Islet precursor cell (in vitro differentiated cells): ENCODE measurements around the gene WWTR1.

ENCODE experiments used
- DNase-seq: peaks from one replicate; pipeline ENCODE4 v3.0.0-alpha.2; 2018

WWTR1 gene

DNA sequence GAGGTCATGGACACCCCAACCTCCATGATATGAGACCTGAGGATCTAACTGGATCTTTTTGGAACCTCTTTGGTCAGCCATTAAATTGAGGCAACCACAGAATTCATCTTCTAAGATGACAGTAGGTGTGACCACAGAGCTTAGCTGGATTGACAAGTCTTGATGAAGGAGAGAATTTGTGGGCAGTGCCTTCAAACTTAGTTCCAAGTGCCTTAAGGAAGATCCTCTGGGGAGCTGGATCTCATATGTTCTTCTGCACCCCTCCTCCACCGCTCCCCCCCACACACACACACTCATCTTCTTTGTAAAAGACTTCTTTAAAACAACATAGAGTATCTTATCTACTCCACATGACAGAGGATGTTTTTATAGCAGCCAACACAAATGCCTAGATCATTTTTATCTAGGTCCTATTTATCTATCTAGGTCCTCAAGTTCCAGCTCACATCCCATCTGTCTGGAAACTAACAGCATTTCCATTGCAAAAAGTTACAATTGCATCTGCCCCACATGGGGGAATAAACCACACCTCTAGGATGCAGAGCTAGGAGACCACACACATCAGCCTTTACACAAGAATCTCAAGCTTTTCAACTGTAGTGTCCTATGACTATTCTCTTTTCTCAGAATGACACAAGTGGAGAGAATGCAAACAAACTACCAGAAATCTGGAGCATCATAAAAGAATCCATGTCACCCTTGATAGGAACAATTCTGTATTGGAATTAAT, 37.4 kb downstream of the WWTR1 start:
- no peak for DNase-seq

DNA sequence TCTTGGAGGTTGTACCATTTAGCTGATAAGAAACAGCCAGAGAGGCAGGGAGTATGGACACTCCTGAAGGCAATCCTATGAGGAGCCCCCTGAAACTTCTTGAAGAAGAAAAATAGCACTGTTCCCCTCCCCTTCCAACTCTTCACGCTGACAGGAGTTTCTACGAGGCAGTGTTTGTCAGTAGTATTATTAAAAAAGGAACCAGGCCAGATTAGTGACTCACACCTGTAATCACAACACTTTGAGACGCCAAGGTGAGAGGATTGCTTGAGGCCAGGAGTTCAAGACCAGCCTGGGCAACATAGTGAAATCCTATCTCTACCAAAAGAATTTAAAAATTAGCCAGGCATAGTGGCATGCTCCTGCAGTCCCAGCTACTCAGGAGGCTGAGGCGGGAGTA, 38.7 kb downstream of the WWTR1 start:
- no peak for DNase-seq

- DNase-seq = no peak
These were observed 39.4 kb downstream of the WWTR1 start for GRCh38 chr3:149618151-149619123.

- no peak for DNase-seq
These were observed 42.0 kb downstream of the WWTR1 start for GRCh38 chr3:149615731-149616221.

GRCh38 chr3:149613988-149614387, 43.8 kb downstream of the WWTR1 start:
- no peak for DNase-seq

DNA sequence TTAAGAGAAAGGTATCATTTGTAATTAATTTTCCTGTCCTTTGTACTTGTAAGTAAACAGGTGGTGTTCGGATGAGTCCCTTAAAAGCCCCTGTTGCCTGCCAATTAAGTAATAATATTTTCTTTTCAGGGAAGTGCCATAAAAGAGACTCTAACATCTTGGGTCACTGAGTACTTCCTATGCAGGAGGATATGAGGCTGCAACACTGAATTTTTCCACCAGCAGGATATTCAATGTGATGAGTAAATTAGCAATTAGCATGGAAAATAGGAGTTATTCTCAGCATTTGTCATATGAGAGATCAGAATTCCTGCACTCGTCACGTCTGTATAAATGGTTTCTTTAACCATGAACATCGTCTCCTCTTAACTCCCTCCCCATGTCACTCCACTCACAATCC, 45.4 kb downstream of the WWTR1 start:
- DNase-seq = no peak

- DNase-seq = no peak
These were observed 46.7 kb downstream of the WWTR1 start for GRCh38 chr3:149611149-149611548.

DNA sequence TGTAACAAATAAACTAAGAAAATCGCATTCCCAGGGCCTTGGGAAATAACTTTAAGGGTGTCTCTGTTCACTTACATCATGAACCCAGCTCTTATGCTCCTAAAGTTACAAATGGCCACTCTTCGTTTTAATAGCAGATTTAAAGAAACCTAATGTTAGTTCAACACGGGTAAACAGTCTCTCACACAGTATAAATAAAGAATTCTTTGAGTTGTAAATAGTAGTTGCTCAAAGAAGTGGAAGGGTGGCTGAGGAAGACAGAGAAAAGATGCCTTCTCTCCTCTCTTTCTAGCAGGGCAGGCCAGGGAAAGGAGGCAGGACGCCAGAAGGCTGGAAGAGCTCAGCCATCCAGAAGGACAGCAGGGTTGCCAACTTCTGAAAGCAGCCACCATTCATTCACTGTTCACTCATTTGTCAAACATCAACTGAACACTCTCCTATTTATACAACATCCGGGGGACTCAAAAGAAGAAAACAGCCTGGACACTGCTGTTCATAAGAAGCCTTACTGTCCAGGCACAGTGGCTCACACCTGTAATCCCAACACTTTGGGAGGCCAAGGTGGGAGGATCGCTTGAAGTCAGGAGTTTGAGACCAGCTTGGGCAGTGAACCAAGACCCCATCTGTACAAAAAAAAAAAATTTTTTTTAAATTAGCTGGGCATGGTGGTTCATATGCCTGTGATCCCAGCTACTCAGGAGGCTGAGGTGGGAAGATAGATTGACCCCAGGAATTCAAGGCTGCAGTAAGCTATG, 47.3 kb downstream of the WWTR1 start:
- no peak for DNase-seq

DNA sequence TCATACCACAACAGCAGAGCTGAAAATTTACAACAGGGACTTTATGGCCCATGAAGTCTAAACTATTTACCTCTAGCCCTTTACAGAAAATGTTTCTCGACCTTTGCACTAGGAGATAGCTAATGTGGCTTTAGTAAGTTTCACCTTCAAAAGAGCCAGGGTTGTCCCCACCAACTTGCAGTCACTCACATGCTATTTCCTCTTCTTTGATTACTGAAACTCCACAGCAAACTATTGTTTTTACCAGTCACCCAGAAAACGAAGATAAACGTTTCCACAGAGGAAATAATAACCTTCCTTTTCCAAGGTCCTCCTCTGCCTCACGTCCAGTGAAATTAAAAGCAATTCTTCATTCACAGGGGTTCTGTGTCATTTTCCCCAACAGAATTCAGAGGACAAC, 48.2 kb downstream of the WWTR1 start:
- no peak for DNase-seq

DNA sequence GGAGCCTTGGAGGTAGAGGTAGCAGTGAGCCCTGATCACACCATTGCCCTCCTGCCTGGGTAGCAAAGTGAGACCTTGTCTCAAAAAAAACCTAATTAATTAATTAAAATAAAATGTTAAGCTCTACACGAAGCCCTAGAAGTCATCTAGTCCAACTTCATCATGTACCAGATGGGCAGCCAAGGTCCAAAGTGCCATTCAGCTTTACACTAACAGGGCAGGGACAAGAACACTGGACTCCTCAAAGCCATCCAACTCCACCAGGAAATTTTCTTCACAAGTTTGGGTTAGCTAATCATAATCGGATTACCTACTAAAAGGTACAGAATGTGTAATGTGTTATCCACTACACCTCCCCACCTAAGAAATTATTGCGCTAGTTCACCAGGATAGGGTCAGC, 48.8 kb downstream of the WWTR1 start:
- no peak for DNase-seq

GRCh38 chr3:149605902-149606301, 51.9 kb downstream of the WWTR1 start:
- no peak for DNase-seq

DNA sequence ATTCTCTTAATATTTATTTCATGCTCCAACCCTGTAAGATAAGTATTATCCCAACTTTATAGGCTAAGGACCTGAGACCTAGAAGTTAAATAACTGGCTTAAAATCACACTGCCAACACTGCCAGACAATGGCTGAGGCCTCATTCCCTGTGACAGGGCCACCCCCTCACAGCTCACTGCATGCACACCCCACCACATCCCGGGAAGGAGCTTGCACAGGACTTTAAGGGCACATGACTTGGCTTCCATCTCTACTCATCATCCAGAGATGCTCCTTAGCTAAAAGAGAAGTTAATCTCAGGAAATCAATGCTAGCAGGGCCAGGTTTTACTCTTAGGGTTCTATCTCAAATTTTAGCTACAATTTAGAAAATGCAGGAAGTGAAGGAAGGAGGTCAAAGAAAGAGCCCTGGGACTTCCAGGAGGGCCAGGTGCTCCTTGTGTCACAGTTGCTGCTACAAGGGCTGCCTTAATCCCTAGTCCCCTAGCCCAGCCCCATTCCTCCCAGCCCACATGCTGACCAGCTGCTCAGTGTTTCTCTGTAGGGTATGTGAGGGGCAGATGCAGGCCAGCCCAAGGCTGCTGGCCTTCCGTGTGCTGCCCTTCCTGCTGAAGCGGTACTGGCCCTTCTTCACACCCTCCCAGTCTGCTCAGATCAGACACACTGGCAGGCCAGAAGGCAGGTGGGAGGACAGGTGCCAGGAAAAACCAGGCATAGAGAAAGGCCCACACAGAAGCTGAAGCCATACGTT, 53.5 kb downstream of the WWTR1 start:
- DNase-seq = no peak

GRCh38 chr3:149603126-149604074, 54.4 kb downstream of the WWTR1 start:
- DNase-seq = no peak

DNA sequence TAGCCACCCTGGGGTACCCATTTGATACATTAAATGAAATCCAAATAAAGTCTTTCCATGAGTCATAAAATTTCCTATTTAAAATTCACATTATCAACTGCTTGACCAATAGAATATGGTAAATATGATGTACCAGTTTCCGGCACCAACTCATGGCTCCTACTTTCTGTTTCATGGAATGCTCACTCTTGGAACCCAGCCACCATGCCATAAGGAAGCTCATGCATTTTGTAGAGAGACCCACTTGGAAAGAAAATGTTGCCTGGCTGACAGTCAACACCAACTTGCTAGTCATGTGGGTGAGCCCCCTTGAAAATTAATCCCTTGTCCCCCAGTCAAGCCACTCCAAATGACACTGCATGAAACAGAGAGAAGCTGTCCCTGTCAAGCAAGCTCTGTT, 57.2 kb downstream of the WWTR1 start:
- DNase-seq = no peak

DNA sequence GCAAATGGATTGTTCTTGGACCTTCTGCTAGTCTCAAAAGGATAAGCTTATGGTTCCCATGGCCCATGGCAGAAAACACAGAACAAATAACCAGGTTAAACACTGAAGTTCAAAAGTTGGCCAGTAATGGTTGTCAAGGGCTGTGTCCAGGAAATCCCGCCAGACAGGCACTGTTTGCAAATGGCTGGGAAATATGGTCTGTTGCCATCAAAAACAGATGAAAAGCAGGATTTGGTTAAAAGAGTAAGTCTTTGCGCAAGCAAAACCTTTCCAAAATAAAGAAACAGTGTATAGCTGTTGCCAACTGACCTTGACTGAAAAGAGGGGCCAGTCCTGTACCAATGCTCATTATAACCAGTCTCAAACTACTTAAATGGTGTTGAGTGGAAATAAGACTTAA, 58.6 kb downstream of the WWTR1 start:
- DNase-seq = no peak

- no peak for DNase-seq
These were observed 61.6 kb downstream of the WWTR1 start for GRCh38 chr3:149596134-149596770.

- DNase-seq = no peak
These were observed 64.2 kb downstream of the WWTR1 start for GRCh38 chr3:149593418-149594160.

DNA sequence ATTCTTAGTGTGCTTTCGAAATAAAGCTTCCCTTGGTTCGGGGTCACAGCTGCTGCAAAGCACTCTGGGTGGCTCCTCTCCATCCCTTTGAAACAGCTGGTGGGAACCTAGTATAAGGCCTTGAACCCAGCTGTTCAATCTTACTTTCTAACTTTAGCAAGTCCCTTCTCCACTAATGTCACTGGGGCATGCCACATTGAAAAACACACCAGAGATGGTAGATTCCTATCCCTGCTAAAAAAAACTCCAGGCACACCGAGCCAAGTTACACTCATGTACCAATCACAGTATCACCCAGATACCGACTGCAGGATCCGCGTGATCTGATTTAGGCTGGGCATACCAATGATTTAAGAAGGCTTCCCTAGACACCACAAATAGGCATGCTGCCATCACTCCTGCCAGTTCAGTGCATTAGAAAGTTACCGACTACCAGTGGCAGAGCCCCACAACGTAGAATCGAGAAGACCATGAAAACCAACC, 65.0 kb downstream of the WWTR1 start:
- no peak for DNase-seq

GRCh38 chr3:149590691-149591441, 67.0 kb downstream of the WWTR1 start:
- no peak for DNase-seq
